AG04450 (cell line): ENCODE data around the gene PEX14. TPM values are rescaled to one million over a fixed set of nuclear protein-coding genes. Genes with fewer than 3 reads are reported as not detected.

Experiments
- CTCF ChIA-PET: fragments of 300-600, 350-600 bp; formaldehyde crosslinking; extraction: SDS; loops from one replicate; lab custom pipeline; 2022; ENCODE audit warnings: antibody characterized with exemption, inconsistent platforms; lab: Charles Lee
- POLR2A ChIA-PET: fragments of 350-600 bp; formaldehyde crosslinking; extraction: SDS; loops from one replicate; lab custom pipeline; 2021; ENCODE audit warnings: antibody characterized with exemption, inconsistent platforms; lab: Yijun Ruan, JAX
- DNase-seq: peaks from one replicate; pipeline ENCODE4 v3.0.0-alpha.2; 2011; ENCODE audit warnings: low read depth, low spot score
- H3K27ac ChIP-seq: one replicate; pipeline ENCODE4 v1.5.1; 2012; ENCODE audit warnings: low read depth, low read length, control low read depth
- H3K27me3 ChIP-seq: one replicate; pipeline ENCODE4 v1.6.0; 2012; ENCODE audit warnings: low read length; ENCODE audit not compliant: control insufficient read depth, insufficient read depth
- H3K4me3 ChIP-seq: 2 replicates; pipeline ENCODE4 v1.5.1; 2011; ENCODE audit warnings: mild to moderate bottlenecking, low read depth, low read length, control low read depth
- H3K9me3 ChIP-seq: 2 replicates; pipeline ENCODE4 v1.5.1; 2012; ENCODE audit warnings: low read length; ENCODE audit not compliant: control insufficient read depth, insufficient read depth
- polyA plus RNA-seq: library from polyadenylated mRNA; depleted of rRNA; stranded (reverse); fragments of >200 nt; gene quantifications from 2 replicates; pipeline ENCODE4 v1.2.3, GENCODE V29; 2011
- TF ChIP-seq, protein P1 (sequence below): IDR thresholded peaks from 2 replicates; pipeline ENCODE4 v1.5.1; 2011; ENCODE audit warnings: low read depth, low read length, control low read depth, inconsistent platforms

The PEX14 gene
- polyA plus RNA-seq, 1 experiment, result 6.6 TPM

- no peaks in the 10 kb centered on the region; the same call in 1 of the 2 replicates for H3K9me3 ChIP-seq
- DNase-seq, result no peak
- H3K27ac ChIP-seq, result no peak overlapping the region
- POLR2A ChIA-PET, result interaction anchor here (0.5 kb wide), 1 partner anchor 336 kb away, joined by 3 read pairs; no protein-coding TSS in a partner anchor
- CTCF ChIA-PET, result no interaction called here
- TF ChIP-seq, protein P1, sequence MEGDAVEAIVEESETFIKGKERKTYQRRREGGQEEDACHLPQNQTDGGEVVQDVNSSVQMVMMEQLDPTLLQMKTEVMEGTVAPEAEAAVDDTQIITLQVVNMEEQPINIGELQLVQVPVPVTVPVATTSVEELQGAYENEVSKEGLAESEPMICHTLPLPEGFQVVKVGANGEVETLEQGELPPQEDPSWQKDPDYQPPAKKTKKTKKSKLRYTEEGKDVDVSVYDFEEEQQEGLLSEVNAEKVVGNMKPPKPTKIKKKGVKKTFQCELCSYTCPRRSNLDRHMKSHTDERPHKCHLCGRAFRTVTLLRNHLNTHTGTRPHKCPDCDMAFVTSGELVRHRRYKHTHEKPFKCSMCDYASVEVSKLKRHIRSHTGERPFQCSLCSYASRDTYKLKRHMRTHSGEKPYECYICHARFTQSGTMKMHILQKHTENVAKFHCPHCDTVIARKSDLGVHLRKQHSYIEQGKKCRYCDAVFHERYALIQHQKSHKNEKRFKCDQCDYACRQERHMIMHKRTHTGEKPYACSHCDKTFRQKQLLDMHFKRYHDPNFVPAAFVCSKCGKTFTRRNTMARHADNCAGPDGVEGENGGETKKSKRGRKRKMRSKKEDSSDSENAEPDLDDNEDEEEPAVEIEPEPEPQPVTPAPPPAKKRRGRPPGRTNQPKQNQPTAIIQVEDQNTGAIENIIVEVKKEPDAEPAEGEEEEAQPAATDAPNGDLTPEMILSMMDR, result no peak
- H3K27me3 ChIP-seq, result no peaks in the 10 kb centered on the region
- H3K4me3 ChIP-seq, result no peak overlapping the region
Measured at GRCh38 chr1:10539411-10540043, 64.8 kb downstream of the PEX14 start.

- POLR2A ChIA-PET, result no interaction called here
- H3K9me3 ChIP-seq, result no peaks in the 10 kb centered on the region; the same call in 1 of the 2 replicates
- TF ChIP-seq, protein P1, result no peak
- no peaks in the 10 kb centered on the region for H3K27me3 ChIP-seq
- no peak overlapping the region for H3K27ac ChIP-seq
- no peak for DNase-seq
- no peak overlapping the region for H3K4me3 ChIP-seq
- CTCF ChIA-PET, result no interaction called here
Measured at GRCh38 chr1:10540277-10541005, 65.7 kb downstream of the PEX14 start.

- ChIA-PET CTCF (no interaction called here), POLR2A (no interaction called here)
- no peak overlapping the region for H3K27ac ChIP-seq
- DNase-seq, result no peak
- H3K27me3 ChIP-seq, result no peaks in the 10 kb centered on the region
- H3K4me3 ChIP-seq, result no peak overlapping the region
- TF ChIP-seq, protein P1, result no peak
- no peaks in the 10 kb centered on the region; the same call in 1 of the 2 replicates for H3K9me3 ChIP-seq
Measured at GRCh38 chr1:10541286-10541685, 66.5 kb downstream of the PEX14 start.

GRCh38 chr1:10544239-10544638 lies 69.5 kb downstream of the PEX14 start:
- ChIA-PET POLR2A (no interaction called here), CTCF (no interaction called here)
- Histone ChIP-seq H3K27ac (no peak overlapping the region), H3K9me3 (no peaks in the 10 kb centered on the region; the same call in 1 of the 2 replicates), H3K4me3 (no peak overlapping the region), H3K27me3 (no peaks in the 10 kb centered on the region)
- DNase-seq, result no peak
- TF ChIP-seq, protein P1, result no peak

GRCh38 chr1:10546896-10547295 lies 72.1 kb downstream of the PEX14 start:
- no peak for DNase-seq
- POLR2A ChIA-PET, result no interaction called here
- TF ChIP-seq, protein P1, result no peak
- CTCF ChIA-PET, result no interaction called here
- Histone ChIP-seq H3K9me3 (no peaks in the 10 kb centered on the region), H3K27ac (no peak overlapping the region), H3K4me3 (no peak overlapping the region), H3K27me3 (no peaks in the 10 kb centered on the region)
